ENCODE measurements around the gene SCARB1.
A peak's percentile ranks its signal among the peaks of the same experiment; 100 is the strongest.

The SCARB1 gene

DNA sequence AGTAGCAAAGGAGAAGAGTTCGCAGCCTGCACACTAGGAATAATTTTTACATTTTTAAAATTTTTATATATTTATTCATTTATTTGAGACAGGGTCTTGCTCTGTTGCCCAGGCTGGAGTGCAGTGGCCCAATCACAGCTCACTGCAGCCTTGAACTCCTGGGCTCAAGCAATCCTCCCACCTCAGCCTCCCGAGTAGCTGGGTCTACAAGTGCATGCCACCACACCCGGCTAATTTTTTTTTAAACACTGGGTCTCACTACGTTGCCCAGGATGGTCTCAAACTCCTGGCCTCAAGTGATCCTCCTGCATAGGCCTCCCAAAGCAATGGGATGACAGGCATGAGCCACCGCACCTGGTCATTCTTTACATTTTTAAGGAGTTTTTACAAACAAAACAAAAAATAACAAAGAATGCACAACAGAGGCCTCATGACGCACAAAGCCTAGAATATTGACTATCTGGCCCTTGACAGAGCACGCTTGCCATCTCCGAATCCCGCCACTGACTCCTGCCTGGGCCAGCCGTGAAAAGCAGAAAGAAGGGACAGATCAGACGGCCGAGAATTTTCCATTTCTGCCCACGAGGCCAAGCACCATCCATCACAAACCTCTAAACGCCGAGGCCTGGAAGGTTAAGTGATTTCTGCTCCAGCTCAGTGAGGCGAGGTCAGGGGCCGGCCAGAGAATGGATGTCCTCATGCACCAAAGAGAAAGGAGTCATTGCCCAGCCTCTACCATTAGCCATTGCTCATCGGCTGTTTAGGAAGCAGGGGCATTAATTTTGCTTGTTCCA, 120.0 kb downstream of the SCARB1 start:
- no peak overlapping the region for H3K4me3 ChIP-seq (ENCODE audit: low read depth, low read length)
- TF ChIP-seq CTCF (conservative IDR thresholded peaks at IDR 0.05; ENCODE audit: low read depth, low read length): no peak
- no peak for DNase-seq (ENCODE audit: low read depth)

DNA sequence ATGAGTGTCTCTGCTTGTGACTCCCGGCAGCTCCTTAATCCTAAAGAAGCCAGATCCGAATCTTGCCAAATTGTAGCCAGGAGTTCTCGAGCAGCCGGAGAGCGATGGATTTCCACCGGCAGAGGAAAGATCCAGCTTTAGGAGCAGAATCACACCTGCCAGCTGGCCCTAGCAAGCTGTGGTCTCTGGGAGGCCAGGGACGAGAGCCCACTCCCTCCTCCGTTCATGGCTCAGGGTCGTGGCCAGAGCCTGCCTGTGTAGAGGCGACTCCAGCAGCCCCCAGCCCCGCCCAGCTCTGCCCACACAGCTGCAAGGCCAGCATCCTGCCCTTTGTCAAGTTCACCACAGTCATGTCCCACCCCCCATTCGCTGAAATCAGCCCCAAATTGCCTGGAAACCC, 121.0 kb downstream of the SCARB1 start:
- no peak for DNase-seq (ENCODE audit: low read depth)
- no peak overlapping the region for H3K4me3 ChIP-seq (ENCODE audit: low read depth, low read length)
- no peak for TF ChIP-seq CTCF (conservative IDR thresholded peaks at IDR 0.05; ENCODE audit: low read depth, low read length)

DNA sequence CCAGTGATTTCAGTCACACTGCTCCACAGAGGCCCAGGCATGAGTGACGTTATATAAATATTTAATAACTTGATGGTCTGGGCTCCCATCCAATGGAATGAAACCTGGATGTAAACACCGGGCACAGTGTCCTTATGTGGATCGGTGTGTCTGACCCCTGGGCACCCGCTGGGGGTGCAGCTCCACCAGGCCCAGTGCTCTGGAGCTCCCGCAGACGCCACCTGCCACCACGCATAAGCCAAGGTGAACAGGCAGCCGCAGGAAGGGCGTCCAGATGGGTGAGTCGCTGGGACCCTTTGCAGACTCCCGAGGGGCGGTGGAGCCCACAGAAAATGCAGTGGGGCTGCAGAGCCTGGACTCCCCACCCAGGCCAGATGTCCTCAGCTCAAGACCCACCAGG, 121.6 kb downstream of the SCARB1 start:
- DNase-seq (ENCODE audit: low read depth): no peak
- no peak overlapping the region for H3K4me3 ChIP-seq (ENCODE audit: low read depth, low read length)

DNA sequence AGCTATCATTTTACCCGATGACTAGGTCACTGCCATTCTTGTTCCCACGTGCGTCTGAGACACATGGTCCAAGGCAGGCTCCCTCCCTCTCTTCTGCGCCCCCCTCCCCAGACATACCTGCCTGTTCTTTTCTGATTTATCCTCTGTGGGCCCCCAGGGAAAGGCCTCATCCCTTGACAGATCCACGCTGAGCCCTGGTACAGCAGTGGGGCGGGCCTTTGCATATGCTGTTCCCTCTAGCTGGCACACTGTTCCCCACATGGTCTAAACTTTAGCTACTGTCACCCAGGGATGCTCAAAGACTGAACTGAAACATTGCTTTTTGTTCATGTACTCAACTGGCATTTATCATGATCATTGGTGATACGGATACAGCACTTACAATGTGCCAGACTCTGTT, 122.5 kb downstream of the SCARB1 start:
- no peak for TF ChIP-seq CTCF (conservative IDR thresholded peaks at IDR 0.05; ENCODE audit: low read depth, low read length)
- DNase-seq (ENCODE audit: low read depth): no peak
- no peak overlapping the region for H3K4me3 ChIP-seq (ENCODE audit: low read depth, low read length)

More for the DNA sequence above, 121.6 kb downstream of the SCARB1 start:
- no peak for TF ChIP-seq CTCF (conservative IDR thresholded peaks at IDR 0.05; ENCODE audit: low read depth, low read length)

GRCh38 chr12:124740691-124741137, 123.0 kb downstream of the SCARB1 start:
- TF ChIP-seq CTCF (conservative IDR thresholded peaks at IDR 0.05; ENCODE audit: low read depth, low read length): peak; percentile 18
- H3K4me3 ChIP-seq (ENCODE audit: low read depth, low read length): no peak overlapping the region
- peak; percentile 43 for DNase-seq (ENCODE audit: low read depth)

- peak; percentile 43 for DNase-seq (ENCODE audit: low read depth)
These were observed 123.6 kb downstream of the SCARB1 start for GRCh38 chr12:124739953-124740561.

More at GRCh38 chr12:124739953-124740561, 123.6 kb downstream of the SCARB1 start:
- no peak overlapping the region for H3K4me3 ChIP-seq (ENCODE audit: low read depth, low read length)
- no peak for TF ChIP-seq CTCF (conservative IDR thresholded peaks at IDR 0.05; ENCODE audit: low read depth, low read length)
